Colonic mucosa (tissue), 4 donors: Measurements from ENCODE around the gene SPTSSA. TPM values are rescaled to one million over a fixed set of nuclear protein-coding genes. Genes with fewer than 3 reads are reported as not detected.

Source experiments
- DNase-seq: peaks from one replicate; pipeline ENCODE4 v3.0.0-alpha.2; 2020
- H3K27ac ChIP-seq: fragments of 200-600 bp; one replicate; pipeline ENCODE4 v1.8.0; 2021
- H3K27me3 ChIP-seq: fragments of 200-600 bp; one replicate; pipeline ENCODE4 v1.8.0; 2021
- H3K36me3 ChIP-seq: fragments of 200-600 bp; one replicate; pipeline ENCODE4 v1.8.0; 2021
- H3K4me1 ChIP-seq: fragments of 200-600 bp; one replicate; pipeline ENCODE4 v1.8.0; 2021; ENCODE audit warnings: mild to moderate bottlenecking
- H3K4me3 ChIP-seq: fragments of 200-600 bp; one replicate; pipeline ENCODE4 v1.8.0; 2021
- H3K9ac ChIP-seq, 2 donors: one replicate each; pipeline ENCODE4 v1.7.0; 2013; ENCODE audit warnings: control low read depth in 2 of 2, low read depth in 2 of 2, low read length in 2 of 2
- H3K9me3 ChIP-seq: fragments of 200-600 bp; one replicate; pipeline ENCODE4 v1.8.0; 2021
- intact Hi-C: fragments of 100-400 bp; cut with DNase I; formaldehyde crosslinking; loops from one replicate; pipeline ENCODE4 v1.14.1; 2022
- total RNA-seq, 2 donors: library from RNA; stranded (reverse); fragmentation: NEBNext Ultra II Directional in 1 of 2; extraction: Animal tissue kit (Norgen Biotek cat#: 25700) in 1 of 2; gene quantifications; one replicate each; pipeline ENCODE4 v1.2.1, GENCODE V29; 2021
- TF ChIP-seq, protein P1 (sequence below): fragments of 200-600 bp; IDR thresholded peaks from one replicate; pipeline ENCODE4 v1.8.0; 2022; ENCODE audit warnings: antibody characterized with exemption, mild to moderate bottlenecking
- donor health status: healthy.
- donor health status: DM: no; HTN: no; CAD: no.
- donor health status: DM: no; HTN: no; CAD: no.

Gene SPTSSA
- total RNA-seq, 2 donors from 2014 or later = 35.3 to 60.9 TPM

DNA sequence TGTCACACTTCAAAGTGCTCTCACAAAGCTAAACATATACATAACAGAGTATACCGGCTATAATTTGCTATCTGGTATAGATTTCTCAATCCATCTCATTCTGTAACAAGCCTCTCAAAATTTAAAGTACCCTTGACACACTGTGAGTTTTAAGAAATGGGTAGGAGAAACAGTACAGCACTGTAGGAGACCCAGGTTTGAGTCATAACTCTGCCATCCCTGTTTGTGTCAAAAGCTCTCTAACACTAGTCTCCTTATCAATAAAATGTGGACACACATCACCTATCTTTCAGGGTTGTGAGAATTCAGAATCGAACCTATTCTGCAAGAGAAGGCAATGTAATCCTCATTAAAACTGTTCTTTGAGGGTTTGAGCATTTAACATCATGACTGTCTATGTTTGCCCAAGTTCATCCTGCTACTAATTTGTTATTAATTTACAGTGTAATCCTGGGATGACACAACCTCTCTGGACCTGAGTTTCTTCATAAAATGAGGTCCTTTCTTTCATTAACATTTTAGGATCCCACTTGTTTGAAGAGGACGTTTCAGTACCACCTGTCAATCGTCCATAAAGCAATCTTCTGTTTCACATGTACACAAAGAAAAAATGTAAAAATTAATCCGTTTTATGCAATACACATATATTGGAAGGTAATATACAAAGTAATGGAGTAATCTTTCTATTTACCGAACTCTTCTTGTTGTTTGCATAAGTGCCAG lies 12.1 kb downstream of the SPTSSA start:
- Histone ChIP-seq H3K9ac (no peak overlapping the region), H3K4me1 (peaks cover 4% of the 10 kb centered on the region), H3K36me3 (no peaks in the 10 kb centered on the region), H3K27me3 (no peaks in the 10 kb centered on the region), H3K27ac (peak overlapping the region; percentile 78), H3K4me3 (no peak overlapping the region), H3K9me3 (no peaks in the 10 kb centered on the region)
- DNase-seq = no peak
- TF ChIP-seq, protein P1, sequence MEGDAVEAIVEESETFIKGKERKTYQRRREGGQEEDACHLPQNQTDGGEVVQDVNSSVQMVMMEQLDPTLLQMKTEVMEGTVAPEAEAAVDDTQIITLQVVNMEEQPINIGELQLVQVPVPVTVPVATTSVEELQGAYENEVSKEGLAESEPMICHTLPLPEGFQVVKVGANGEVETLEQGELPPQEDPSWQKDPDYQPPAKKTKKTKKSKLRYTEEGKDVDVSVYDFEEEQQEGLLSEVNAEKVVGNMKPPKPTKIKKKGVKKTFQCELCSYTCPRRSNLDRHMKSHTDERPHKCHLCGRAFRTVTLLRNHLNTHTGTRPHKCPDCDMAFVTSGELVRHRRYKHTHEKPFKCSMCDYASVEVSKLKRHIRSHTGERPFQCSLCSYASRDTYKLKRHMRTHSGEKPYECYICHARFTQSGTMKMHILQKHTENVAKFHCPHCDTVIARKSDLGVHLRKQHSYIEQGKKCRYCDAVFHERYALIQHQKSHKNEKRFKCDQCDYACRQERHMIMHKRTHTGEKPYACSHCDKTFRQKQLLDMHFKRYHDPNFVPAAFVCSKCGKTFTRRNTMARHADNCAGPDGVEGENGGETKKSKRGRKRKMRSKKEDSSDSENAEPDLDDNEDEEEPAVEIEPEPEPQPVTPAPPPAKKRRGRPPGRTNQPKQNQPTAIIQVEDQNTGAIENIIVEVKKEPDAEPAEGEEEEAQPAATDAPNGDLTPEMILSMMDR = no peak
- intact Hi-C loops = no loop called here

DNA sequence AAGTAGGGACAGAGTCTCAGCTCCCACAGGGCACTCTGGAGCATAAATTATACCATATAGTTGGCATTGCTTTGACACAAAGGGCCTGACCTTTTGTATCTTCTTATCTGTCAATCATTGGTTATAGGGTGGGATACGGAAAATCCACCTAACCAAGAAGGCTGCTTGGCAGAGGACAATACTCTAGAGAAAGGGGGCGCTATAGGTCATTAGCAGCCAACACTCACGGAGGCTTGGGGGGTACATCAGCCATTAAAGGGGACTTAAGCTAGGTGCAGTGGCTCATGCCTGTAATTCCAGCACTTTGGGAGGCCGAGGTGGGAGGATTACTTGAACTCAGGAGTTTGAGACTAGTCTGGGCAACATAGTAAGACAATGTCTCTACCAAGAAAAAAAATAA lies 22.9 kb downstream of the SPTSSA start:
- Histone ChIP-seq H3K27ac (no peak overlapping the region), H3K9me3 (no peaks in the 10 kb centered on the region), H3K4me3 (no peak overlapping the region), H3K36me3 (no peaks in the 10 kb centered on the region), H3K4me1 (no peaks in the 10 kb centered on the region), H3K9ac (no peak overlapping the region), H3K27me3 (no peaks in the 10 kb centered on the region)
- DNase-seq = no peak
- TF ChIP-seq, protein P1 = no peak
- intact Hi-C loops = loop anchor here (10.0 kb wide), 1 partner anchor 64 kb away; no protein-coding TSS in a partner anchor

DNA sequence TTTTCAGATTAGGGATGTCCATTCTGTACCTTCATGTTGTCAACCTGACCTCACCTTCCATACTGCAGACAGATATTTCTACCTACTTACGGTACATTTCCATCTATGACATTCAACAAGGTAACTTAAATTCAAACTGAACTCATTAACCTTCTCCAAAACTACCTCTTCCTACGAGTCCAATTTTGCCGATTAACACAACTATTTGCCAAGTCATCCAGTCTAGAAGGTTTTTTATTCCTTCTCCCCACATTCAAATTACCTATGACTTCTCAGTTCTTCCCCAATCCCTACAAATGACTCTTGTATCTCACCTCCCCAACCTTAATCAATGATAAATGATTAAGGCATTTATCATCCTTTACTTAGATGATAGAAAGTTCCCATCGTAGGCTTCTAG lies 23.6 kb downstream of the SPTSSA start:
- no peaks in the 10 kb centered on the region for H3K36me3 ChIP-seq
- H3K9me3 ChIP-seq = no peaks in the 10 kb centered on the region
- H3K27ac ChIP-seq = no peak overlapping the region
- intact Hi-C loops = loop anchor here (10.0 kb wide), 1 partner anchor 64 kb away; no protein-coding TSS in a partner anchor
- DNase-seq = no peak
- TF ChIP-seq, protein P1 = no peak
- H3K27me3 ChIP-seq = no peaks in the 10 kb centered on the region
- no peaks in the 10 kb centered on the region for H3K4me1 ChIP-seq
- H3K9ac ChIP-seq = no peak overlapping the region
- H3K4me3 ChIP-seq = no peak overlapping the region

DNA sequence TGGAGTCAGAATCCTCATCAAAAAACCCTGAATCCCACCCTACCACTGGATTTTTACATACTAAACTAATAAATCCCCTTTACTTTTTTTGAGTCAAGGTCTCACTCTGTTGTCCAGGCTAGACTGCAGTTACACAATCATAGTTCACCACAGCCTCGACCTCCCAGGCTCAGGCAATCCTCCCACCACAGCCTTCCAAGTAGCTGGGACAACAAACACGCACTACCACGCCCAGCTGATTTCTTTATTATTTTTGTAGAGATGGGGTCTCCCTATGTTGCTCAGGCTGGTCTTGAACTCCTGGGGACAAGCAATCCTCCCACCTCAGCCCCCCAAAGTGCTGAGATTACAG lies 24.3 kb downstream of the SPTSSA start:
- DNase-seq = no peak
- intact Hi-C loops = loop anchor here (10.0 kb wide), 1 partner anchor 63 kb away; no protein-coding TSS in a partner anchor
- no peak overlapping the region for H3K4me3 ChIP-seq
- no peaks in the 10 kb centered on the region for H3K9me3 ChIP-seq
- no peaks in the 10 kb centered on the region for H3K27me3 ChIP-seq
- TF ChIP-seq, protein P1 = no peak
- no peak overlapping the region for H3K9ac ChIP-seq
- H3K36me3 ChIP-seq = no peaks in the 10 kb centered on the region
- peak overlapping the region; percentile 89 for H3K27ac ChIP-seq
- H3K4me1 ChIP-seq = no peaks in the 10 kb centered on the region

DNA sequence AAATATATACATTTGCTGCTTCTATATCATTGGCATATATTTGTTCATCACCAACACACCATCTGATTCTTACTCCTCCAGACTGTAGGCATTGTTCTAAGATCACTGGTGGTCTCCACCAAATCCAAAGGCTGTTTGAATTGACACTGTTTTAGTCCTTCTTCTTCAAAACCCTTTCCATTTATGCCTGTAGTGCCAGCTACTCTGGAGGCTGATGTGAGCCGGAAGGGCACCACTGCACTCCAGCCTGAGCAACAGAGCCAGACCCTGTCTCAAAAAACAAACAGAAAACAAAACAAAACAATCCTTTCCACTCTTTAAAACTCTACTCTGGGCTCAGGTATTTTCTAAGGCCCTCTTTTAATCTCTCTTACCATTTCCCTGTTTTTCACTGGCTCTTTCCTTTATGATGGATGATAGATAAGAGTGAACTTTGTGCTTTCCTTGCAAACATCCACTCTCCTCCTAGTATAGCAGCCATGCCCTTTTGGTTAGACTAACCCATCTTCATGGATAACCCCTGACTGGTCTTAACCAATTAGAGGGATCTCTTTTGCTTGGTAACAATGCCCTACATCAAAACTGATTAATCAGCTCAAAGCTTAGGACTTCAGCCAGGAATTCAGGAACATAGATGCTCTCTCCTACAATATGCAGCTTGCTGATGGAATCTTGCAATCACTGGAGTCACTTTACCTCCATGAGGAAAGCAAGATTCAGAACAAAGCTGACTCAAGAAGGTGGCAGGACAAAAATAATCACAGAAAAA lies 24.9 kb downstream of the SPTSSA start:
- Histone ChIP-seq H3K4me1 (no peaks in the 10 kb centered on the region), H3K27ac (peak overlapping the region; percentile 89), H3K9ac (peak overlapping the region; percentile 37 to 63), H3K36me3 (no peaks in the 10 kb centered on the region), H3K4me3 (no peak overlapping the region), H3K9me3 (no peaks in the 10 kb centered on the region), H3K27me3 (no peaks in the 10 kb centered on the region)
- no peak for DNase-seq
- TF ChIP-seq, protein P1 = no peak
- intact Hi-C loops = loop anchor here (10.0 kb wide), 1 partner anchor 62 kb away; no protein-coding TSS in a partner anchor
